C1 segment of cervical spinal cord (tissue), 14 donors: ENCODE data around the gene MLEC.
"Not testable (repeated sequence)": the region's sequence is repeated elsewhere in the genome, so short reads cannot be mapped to it uniquely, and the experiment has no call there.

ENCODE experiments used
- DNase-seq, 14 donors: peaks; one replicate each; lab custom pipeline; 2025; lab: John Stamatoyannopoulos, UW

MLEC gene

GRCh38 chr12:120720987-120721801 lies 34.2 kb downstream of the MLEC start:
- no peak for DNase-seq

- DNase-seq, result no peak
Observed at GRCh38 chr12:120721866-120722265, 34.9 kb downstream of the MLEC start.

- no peak for DNase-seq
Observed at GRCh38 chr12:120722784-120723183, 35.8 kb downstream of the MLEC start.

GRCh38 chr12:120724720-120725119 lies 37.8 kb downstream of the MLEC start:
- no peak for DNase-seq

- no peak for DNase-seq
Observed at GRCh38 chr12:120725151-120725658, 38.3 kb downstream of the MLEC start.

GRCh38 chr12:120725659-120726509 lies 38.9 kb downstream of the MLEC start, which contains the start of gene ACADS:
ACADS (plus strand) TSS chr12:120725826; CDS start chr12:120725886, 60 bp downstream.
- DNase-seq, result peak in 13 of 14 donors; percentile 33 to 83 (median 64)

GRCh38 chr12:120726510-120726793 lies 39.5 kb downstream of the MLEC start:
- DNase-seq, result no peak

GRCh38 chr12:120726961-120727360 lies 40.0 kb downstream of the MLEC start:
- DNase-seq, result no peak

GRCh38 chr12:120732198-120732597 lies 45.2 kb downstream of the MLEC start:
- DNase-seq, result not testable (repeated sequence)

- no peak for DNase-seq
Observed at GRCh38 chr12:120733574-120733973, 46.6 kb downstream of the MLEC start.

- DNase-seq, result no peak
Observed at GRCh38 chr12:120734210-120734609, 47.3 kb downstream of the MLEC start.

- no peak for DNase-seq
Observed at GRCh38 chr12:120735181-120735580, 48.2 kb downstream of the MLEC start.

GRCh38 chr12:120736404-120737331 lies 49.7 kb downstream of the MLEC start:
- no peak for DNase-seq

GRCh38 chr12:120737557-120738251 lies 50.8 kb downstream of the MLEC start:
- DNase-seq, result no peak

GRCh38 chr12:120738252-120739030 lies 51.5 kb downstream of the MLEC start:
- DNase-seq, result peak in 1 of 14 donors; percentile 5

- no peak for DNase-seq
Observed at GRCh38 chr12:120739031-120739762, 52.2 kb downstream of the MLEC start.

GRCh38 chr12:120739821-120740613 lies 53.1 kb downstream of the MLEC start:
- DNase-seq, result no peak

GRCh38 chr12:120740871-120741270 lies 53.9 kb downstream of the MLEC start:
- no peak for DNase-seq
